NCI-H187 treated with DMSO at 0.1 percent for 48 hours (cell line): ENCODE results near the gene MADD.
A peak's percentile ranks its signal among the peaks of the same experiment; 100 is the strongest.

ENCODE experiments used
- DNase-seq: peaks from one replicate; lab custom pipeline; 2025; lab: John Stamatoyannopoulos, UW

MADD gene

DNA sequence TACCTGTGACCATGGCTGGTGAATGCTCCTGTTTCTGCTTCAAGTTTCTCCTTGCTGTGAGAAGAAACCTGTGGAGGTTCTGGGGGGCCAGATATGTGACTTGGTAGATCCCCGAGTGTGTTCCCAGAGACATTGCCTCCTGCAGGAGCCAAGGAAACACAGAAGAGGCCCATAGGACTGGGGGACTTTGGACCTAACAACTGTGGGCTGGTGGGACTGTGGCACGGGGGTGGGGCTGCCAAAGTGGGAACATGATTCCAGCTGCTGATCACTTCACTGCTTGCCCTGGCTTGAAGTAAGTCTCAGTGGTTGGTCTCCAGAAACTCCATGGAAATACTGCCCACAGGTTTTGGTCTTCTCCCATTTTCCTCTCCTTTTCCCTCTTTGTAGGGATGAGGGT lies 16.3 kb upstream of the MADD start:
- DNase-seq, result no peak

DNA sequence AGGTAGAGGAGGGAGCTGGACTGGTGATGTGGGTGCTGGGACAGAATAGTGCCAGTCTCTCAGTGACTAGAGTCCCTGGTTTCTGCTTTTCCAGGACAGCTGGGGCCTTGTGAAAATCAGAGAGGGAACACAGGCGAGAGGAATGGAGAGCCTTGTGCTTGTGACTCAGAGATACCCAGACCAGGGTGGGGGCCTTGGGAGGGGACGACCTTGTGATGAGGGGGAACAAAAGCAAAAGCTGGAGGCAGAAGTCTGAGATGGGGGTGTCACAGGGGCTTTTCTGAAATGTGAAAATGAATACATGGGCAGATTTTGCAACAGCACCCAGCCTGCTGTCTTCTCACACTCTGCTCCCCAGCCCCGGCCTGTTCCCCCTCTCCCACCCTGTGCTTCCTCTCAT lies 15.5 kb upstream of the MADD start:
- DNase-seq, result no peak

DNA sequence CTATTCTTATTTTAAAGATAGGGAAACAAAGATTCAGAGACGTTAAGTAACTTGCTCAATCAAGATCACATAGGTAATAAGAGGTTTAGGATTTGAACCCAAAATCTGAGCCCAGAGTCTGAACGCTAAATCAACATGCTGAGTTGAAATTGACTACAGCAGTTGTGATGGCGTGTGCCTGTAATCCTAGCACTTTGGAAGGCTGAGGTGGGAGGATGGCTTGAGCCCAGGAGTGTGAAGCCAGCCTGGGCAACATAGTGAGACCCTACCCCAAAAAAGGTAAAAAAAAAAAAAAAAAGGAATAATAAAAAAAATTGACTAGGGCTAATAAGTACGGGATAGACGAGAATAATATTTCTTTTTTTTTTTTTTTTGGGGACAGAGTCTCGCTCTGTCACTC lies 13.6 kb upstream of the MADD start:
- DNase-seq, result no peak

DNA sequence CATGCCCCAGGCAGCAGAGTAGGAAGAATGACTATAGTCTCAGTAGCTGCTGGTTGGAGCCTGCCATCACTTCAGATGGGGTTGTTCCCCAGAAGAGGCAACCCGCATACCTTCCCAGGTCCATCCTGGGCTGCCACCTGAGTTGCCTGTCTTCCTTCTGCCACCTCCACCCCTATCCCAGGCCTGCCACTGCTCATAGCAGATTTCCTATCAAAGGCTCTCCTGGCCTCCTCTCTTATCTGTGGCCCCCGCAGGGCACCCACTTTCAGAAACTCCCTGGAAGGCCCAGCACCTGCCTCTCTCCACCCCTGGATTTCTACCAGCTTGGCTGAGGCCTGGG lies 12.8 kb upstream of the MADD start:
- DNase-seq, result no peak

DNA sequence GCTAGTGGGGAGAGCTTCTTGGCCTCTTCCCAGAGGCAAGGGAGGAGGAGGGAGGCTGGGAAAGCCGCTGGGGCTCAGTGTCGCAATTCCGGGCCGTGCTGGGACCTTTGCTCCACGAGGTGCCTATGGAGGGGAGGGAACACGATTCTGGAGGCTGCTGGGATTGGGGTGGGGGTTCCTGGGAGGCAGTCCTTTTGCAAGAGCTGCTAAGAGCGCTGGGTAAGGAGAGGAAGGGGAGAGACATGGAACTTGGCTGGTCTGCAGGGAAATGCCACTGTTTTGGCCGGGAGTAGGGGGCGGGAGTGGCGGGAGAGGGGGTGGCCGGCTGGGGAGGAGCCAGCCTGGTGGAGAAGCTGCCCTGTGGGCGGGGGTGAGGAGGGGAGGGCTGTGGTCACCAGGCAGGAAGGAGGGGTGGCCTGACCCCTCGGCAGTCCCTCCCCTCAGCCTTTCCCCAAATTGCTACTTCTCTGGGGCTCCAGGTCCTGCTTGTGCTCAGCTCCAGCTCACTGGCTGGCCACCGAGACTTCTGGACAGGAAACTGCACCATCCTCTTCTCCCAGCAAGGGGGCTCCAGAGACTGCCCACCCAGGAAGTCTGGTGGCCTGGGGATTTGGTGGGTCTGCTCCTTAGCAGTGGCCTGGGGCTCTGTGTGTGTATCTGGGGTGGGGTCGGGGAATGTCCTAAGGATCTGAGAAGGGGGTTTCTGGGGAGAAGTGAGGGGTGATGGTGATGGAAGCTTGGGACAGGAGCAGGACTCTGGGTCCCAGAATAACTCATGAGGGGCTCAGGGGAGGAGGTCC lies 12.2 kb upstream of the MADD start, which contains the start of gene NR1H3:
Gene NR1H3 (plus strand): TSS at position 480 of the 800 bp plus-strand sequence. CDS start 1,221 bp downstream, outside the sequence.
- DNase-seq, result no peak

DNA sequence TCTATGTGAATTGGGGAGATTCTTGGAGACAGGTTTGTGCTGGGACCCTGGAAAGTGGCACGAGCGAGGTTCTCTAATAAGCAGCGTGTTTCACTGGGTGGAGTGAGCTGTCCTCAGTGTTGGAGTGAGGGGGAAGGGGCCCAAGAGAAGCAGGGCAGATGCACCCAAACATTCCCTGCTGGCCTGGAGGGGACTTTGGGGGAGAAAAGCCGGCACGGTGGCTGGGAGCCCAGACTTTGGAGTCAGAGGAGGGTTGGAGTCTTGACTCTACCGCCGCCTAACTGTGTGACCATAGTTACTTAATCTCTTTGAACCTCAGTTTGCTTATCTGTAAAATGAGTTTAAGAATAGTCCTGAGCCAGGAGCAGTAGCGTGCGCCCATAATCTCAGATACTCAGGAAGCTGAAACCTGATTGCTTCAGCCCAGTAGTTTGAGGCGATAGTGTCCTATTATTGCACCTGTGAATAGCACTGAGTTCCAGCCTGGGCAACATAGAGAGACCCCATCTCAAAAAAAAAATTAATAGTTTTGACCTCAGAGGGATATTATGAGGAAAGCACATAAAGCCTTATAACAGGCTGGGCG lies 11.5 kb upstream of the MADD start:
- DNase-seq, result no peak

DNA sequence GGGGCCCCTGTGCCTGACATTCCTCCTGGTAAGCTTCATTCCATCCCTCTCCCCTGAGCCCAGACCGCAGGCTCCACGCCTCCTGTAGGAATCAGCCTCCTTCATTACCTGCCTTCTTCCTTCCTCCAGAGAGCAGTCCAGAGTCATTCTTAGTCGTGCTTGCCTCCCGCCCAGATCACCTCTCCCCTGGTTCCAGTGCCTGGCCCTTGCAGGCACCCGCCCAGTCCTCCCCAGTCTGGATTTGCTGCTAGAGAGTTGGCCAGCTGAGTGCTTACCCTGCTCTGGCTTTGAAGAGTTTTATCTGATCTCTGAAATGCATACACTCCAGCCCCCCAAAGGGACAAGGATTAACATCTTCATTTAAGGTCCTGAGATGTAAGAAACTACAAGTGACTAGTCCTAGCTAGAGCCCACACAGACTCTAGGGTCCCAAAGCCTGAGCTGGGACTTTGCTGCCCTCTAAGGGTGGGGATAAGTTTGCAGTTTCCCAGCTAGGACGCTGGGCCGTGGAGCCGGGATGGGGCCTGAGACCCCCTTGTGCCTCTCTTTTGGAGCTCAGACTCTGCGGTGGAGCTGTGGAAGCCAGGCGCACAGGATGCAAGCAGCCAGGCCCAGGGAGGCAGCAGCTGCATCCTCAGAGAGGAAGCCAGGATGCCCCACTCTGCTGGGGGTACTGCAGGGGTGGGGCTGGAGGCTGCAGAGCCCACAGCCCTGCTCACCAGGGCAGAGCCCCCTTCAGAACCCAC lies 10.5 kb upstream of the MADD start:
- no peak for DNase-seq

DNA sequence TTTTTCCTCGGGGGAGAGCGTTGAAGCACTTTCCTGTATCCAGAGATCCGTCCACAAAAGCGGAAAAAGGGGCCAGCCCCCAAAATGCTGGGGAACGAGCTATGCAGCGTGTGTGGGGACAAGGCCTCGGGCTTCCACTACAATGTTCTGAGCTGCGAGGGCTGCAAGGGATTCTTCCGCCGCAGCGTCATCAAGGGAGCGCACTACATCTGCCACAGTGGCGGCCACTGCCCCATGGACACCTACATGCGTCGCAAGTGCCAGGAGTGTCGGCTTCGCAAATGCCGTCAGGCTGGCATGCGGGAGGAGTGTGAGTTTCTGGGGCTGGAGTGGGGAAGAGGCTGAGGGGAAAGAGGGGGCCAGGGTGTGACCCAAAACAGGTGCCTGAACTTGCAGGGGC lies 9.6 kb upstream of the MADD start:
- no peak for DNase-seq

DNA sequence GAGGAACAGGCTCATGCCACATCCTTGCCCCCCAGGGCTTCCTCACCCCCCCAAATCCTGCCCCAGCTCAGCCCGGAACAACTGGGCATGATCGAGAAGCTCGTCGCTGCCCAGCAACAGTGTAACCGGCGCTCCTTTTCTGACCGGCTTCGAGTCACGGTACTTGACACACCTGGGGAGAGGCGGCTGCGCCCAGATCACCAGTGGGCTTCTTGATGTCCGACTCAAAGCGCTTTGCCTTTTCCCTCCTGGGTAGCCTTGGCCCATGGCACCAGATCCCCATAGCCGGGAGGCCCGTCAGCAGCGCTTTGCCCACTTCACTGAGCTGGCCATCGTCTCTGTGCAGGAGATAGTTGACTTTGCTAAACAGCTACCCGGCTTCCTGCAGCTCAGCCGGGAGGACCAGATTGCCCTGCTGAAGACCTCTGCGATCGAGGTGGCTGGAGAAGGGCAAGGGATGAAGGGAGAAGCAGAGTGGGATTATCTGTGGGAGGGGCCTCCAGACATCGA lies 8.6 kb upstream of the MADD start:
- DNase-seq, result no peak

DNA sequence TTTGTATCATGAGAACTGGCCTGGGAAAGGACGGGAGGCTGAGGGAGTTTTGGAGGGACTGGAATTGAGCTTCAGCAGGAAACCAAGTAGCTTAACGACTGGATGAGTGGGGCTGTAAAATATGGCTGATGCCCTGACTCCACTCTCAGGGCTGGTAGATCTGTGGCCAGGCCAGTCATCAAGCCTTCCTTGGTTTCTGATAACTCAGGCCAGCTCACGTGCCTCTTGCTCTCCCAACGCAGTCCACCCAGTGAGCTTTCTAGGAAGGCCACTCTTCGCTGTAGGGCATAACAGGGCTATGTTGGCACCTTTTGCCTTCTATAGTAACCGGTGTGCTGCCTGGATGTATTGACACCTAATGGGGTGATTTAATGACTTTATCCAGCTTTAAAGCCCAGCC lies 5.8 kb upstream of the MADD start:
- no peak for DNase-seq

DNA sequence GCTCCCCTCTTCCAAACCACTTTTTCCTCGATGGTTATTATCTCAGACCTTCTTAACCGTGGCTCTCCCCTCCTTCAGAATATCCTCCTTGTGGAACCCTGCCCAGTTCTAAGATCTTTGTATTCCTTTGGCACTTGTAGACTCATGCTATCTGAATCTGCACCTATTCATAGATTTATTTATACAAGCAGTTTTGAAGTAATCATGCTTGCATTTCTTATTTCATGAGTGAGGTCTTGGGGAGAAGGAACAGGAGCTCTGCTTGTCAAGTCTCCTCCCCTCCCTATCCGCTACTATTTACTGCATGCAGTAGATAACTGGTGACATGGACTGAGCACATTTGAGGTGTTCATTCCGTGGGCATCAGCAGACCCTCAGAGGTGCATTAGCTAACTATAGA lies 5.4 kb upstream of the MADD start:
- no peak for DNase-seq

DNA sequence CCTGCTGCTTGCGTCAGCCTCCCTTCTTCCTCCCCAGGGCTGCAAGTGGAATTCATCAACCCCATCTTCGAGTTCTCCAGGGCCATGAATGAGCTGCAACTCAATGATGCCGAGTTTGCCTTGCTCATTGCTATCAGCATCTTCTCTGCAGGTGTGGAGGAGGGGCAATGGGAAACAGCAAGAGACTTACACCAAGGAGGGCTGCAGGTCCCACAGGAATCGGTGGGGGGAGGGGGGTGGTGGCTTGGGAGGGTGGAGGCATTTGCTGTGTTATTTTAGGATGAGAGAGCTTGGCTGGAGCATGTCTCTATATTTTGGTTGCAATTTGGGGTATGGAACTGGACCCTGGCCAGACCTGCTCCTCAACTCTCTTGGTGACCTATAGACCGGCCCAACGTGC lies 2.1 kb upstream of the MADD start:
- DNase-seq, result no peak

DNA sequence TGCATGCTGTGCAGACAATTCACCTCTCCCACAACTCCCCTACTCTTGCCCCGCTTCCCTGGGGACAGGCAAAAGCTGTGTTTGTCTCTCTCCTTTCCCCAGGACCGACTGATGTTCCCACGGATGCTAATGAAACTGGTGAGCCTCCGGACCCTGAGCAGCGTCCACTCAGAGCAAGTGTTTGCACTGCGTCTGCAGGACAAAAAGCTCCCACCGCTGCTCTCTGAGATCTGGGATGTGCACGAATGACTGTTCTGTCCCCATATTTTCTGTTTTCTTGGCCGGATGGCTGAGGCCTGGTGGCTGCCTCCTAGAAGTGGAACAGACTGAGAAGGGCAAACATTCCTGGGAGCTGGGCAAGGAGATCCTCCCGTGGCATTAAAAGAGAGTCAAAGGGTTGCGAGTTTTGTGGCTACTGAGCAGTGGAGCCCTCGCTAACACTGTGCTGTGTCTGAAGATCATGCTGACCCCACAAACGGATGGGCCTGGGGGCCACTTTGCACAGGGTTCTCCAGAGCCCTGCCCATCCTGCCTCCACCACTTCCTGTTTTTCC lies 1.4 kb upstream of the MADD start:
- DNase-seq, result no peak

DNA sequence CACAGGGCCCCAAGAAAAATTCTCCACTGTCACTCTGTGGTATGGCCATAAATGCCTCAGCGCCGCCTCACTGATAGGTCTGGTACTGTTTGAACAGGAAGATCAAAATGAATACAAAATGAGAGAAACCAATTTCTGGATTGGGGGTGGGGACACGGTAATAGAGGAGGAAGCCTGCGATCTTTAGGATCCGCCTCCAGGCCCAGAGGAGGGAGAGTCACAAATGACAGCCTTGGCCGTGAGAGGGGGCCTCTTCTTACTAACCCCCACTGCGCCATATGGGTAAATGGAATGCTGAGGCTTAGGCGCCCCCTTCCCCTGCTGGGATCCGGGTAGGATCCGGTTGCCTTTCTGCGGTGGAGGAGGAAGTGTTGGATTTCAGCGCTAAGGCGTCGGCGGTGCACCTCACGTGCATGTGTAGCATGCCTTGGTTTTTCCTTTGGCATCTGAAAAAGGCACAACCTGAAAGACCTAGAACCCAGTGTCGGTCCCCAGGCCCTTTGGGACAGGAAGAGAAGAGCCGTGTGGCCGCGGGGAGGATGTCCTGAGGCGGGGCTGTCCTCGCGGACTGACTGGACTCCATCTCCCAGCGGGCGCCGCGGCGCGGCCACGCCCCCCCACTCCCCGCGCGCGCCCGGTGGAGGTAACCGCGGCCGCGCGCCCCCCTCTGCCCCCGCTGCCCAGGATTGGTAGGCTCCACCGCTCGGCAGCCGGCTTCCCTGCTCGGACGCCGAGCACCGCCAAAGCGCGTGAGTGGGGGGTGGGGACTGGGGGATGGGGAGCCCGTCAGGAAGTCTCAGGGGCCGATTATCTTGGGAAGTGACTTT lies 718 bp upstream of the MADD start:
- DNase-seq, result peak; percentile 81

DNA sequence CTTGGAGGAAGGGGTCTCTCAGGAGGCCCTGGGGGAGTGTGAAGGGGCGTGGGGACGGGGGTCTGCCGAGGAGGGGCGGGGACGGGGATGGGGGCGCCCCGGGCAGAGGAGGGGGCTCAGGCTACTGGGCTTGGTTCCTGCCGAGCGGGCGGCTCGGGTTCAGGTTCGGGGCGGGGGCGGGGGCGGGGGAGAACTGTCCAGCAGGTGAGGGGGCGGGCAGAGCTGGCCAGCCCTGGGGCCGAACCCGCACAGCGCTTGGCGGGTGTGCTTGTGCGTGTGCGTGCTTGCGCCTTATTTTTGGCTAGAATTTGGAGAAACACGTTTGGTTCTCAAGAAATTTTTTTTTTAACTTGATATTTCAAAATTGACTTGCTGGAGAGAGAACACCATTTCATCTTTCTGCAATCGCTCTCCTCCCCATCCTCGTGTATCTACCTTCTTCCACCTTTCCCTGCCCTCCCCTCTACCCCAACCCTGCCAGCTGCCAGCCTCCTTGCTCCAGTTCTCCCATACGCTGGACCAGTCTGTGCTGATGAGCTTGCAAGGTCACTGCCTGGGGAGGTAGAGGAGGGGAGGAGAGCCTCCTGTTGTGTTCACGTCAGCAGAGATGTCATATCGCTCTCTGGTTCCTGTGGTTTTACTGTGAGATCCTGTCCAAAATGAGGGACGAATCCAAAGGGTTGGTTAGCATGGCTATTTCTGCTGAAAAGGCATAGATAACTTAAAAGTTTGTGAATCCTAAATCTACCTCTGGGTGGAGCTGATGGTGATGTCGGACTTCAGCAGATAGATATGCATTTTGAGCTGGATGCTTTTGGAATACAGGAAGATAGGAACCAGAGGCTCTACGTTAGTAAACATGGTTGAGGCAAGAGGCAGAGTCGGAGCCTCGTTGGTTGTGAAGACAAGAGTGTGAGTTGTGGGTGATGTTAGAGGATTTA lies 668 bp downstream of the MADD start:
- no peak for DNase-seq

DNA sequence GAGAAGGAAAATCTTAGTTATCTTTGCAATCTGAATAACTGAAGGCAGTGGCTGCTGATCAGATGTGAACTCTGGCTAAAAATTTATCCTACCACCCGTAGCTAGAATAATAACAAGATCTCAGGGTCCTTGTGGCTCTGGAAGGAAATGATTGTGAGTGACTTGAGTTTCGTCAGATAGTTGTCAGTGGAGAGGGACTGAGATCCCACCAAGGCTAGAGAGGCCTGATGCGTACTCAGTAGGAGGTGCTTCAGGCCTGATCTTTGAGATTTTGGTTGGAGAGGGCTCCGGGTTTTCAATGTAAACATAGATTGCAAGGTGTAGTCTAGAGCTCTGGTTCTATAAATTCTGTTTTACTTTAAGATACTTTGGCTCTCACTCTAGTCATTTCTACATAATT lies 1.4 kb downstream of the MADD start:
- no peak for DNase-seq

DNA sequence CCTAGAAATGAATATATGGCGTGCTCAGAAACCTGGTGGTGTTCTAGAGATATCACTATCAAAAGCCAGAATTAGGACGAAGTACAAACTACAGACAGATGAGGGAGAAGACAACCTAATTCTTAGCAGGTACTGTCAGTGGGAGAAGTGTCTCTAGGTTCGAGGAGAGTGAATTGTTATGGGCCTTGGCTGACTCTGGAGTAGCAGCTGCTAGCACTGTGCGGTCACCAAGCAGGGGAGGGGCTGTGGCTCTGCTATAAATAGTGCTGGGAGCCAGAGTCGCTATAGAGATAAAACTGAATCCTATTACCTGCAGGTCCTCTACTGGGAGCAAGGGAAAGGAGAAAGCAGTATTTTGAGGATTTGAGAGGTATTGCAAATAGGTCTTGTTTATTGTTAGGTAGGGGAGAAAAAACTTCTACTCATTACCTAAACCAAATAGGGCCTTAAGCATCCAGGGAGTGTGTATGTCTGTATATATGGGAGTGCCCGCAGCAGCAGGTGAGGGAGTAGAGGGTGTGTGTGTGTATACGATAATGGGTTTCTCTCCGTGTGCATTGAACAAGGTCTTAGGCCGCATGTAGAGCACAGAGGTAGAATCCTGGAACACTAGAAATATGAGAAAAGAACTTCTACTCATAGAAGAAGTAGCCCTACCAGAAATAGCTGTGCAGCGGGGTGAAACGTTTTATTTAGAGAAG lies 2.2 kb downstream of the MADD start:
- DNase-seq, result peak; percentile 82

DNA sequence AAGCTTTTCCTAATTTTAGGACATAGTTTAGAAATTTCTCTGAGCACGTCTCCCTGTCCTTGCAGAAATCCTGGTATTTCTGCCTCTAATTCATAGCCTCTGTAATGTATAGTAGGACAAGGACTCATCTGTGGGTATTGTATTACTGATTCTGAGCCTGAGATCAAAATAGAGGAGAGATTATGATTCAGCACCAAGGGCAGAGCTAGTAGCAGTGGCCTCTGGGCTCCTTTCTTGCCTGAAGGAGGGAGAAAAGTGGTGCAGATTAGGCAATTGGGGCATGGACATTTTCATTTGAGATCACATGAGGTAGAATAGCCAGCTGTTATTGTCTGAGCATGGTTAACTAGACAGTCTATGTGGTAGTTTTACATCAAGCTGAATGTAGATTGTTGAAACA lies 2.8 kb downstream of the MADD start:
- no peak for DNase-seq

DNA sequence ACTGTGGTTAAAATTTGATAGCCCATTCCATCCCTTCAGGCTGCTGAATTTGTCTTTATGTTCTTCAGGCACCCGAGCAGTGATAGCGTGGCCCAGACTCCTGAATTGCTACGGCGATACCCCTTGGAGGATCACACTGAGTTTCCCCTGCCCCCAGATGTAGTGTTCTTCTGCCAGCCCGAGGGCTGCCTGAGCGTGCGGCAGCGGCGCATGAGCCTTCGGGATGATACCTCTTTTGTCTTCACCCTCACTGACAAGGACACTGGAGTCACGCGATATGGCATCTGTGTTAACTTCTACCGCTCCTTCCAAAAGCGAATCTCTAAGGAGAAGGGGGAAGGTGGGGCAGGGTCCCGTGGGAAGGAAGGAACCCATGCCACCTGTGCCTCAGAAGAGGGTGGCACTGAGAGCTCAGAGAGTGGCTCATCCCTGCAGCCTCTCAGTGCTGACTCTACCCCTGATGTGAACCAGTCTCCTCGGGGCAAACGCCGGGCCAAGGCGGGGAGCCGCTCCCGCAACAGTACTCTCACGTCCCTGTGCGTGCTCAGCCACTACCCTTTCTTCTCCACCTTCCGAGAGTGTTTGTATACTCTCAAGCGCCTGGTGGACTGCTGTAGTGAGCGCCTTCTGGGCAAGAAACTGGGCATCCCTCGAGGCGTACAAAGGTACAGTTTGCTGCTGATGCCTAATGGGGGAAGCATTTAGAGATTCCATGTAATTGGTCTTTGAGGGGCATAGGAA lies 4.7 kb downstream of the MADD start:
- no peak for DNase-seq
